ENCODE results near the gene ARHGAP8. TPM values are rescaled to one million over a fixed set of nuclear protein-coding genes. Genes with fewer than 3 reads are reported as not detected.

The ARHGAP8 gene
- total RNA-seq, 1 donor = not detected

- no peak overlapping the region for H3K4me3 ChIP-seq (ENCODE audit: low read depth, low read length)
- DNase-seq (ENCODE audit: low read depth) = no peak
- TF ChIP-seq CTCF (IDR thresholded peaks at IDR 0.05; ENCODE audit: insufficient read depth, low read length) = peak; percentile 61
Observed at GRCh38 chr22:44828193-44828592, 75.8 kb downstream of the ARHGAP8 start.

GRCh38 chr22:44831885-44832284 lies 79.5 kb downstream of the ARHGAP8 start:
- no peak overlapping the region for H3K4me3 ChIP-seq (ENCODE audit: low read depth, low read length)
- TF ChIP-seq CTCF (IDR thresholded peaks at IDR 0.05; ENCODE audit: insufficient read depth, low read length) = no peak

GRCh38 chr22:44834065-44834464 lies 81.7 kb downstream of the ARHGAP8 start:
- no peak overlapping the region for H3K4me3 ChIP-seq (ENCODE audit: low read depth, low read length)
- DNase-seq (ENCODE audit: low read depth) = no peak
- TF ChIP-seq CTCF (IDR thresholded peaks at IDR 0.05; ENCODE audit: insufficient read depth, low read length) = no peak

More at GRCh38 chr22:44831885-44832284, 79.5 kb downstream of the ARHGAP8 start:
- no peak for DNase-seq (ENCODE audit: low read depth)

- no peak for TF ChIP-seq CTCF (IDR thresholded peaks at IDR 0.05; ENCODE audit: insufficient read depth, low read length)
- DNase-seq (ENCODE audit: low read depth) = no peak
- no peak overlapping the region for H3K4me3 ChIP-seq (ENCODE audit: low read depth, low read length)
Observed at GRCh38 chr22:44837481-44837880, 85.1 kb downstream of the ARHGAP8 start.

GRCh38 chr22:44838316-44839016 lies 86.1 kb downstream of the ARHGAP8 start:
- H3K4me3 ChIP-seq (ENCODE audit: low read depth, low read length) = no peak overlapping the region
- DNase-seq (ENCODE audit: low read depth) = no peak
- TF ChIP-seq CTCF (IDR thresholded peaks at IDR 0.05; ENCODE audit: insufficient read depth, low read length) = no peak

- DNase-seq (ENCODE audit: low read depth) = no peak
- H3K4me3 ChIP-seq (ENCODE audit: low read depth, low read length) = no peak overlapping the region
- no peak for TF ChIP-seq CTCF (IDR thresholded peaks at IDR 0.05; ENCODE audit: insufficient read depth, low read length)
Observed at GRCh38 chr22:44839061-44839460, 86.7 kb downstream of the ARHGAP8 start.

GRCh38 chr22:44839721-44840120 lies 87.3 kb downstream of the ARHGAP8 start:
- no peak for TF ChIP-seq CTCF (IDR thresholded peaks at IDR 0.05; ENCODE audit: insufficient read depth, low read length)
- no peak overlapping the region for H3K4me3 ChIP-seq (ENCODE audit: low read depth, low read length)
- no peak for DNase-seq (ENCODE audit: low read depth)

All from fibroblast of the aortic adventitia (primary cell).